ENCODE results near the gene TAF4B.
A peak's percentile ranks its signal among the peaks of the same experiment; 100 is the strongest.

Gene TAF4B

DNA sequence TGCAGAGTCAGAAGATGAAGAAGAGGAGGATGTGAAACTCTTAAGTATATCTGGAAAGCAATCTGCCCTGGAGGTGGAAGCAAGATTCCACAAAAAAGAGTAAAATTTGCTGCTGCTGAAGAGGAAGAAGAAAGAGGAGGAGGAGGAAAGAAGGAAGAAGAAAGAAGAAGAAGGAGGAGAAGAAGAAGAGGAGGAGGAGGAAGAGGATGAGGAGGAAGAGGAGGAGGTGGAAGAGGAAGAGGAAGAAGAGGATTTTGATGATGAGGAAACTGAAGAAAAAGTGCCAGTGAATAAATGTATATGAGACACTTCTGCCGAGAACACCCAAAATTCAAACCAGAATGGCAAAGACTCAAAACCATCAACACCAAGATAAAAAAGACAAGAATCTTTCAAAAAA, 20.9 kb upstream of the TAF4B start:
- TF ChIP-seq, protein P1, sequence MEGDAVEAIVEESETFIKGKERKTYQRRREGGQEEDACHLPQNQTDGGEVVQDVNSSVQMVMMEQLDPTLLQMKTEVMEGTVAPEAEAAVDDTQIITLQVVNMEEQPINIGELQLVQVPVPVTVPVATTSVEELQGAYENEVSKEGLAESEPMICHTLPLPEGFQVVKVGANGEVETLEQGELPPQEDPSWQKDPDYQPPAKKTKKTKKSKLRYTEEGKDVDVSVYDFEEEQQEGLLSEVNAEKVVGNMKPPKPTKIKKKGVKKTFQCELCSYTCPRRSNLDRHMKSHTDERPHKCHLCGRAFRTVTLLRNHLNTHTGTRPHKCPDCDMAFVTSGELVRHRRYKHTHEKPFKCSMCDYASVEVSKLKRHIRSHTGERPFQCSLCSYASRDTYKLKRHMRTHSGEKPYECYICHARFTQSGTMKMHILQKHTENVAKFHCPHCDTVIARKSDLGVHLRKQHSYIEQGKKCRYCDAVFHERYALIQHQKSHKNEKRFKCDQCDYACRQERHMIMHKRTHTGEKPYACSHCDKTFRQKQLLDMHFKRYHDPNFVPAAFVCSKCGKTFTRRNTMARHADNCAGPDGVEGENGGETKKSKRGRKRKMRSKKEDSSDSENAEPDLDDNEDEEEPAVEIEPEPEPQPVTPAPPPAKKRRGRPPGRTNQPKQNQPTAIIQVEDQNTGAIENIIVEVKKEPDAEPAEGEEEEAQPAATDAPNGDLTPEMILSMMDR (IDR thresholded peaks at IDR 0.05; ENCODE audit: extremely low read depth, missing control alignments): no peak
- DNase-seq (ENCODE audit: low spot score): no peak

DNA sequence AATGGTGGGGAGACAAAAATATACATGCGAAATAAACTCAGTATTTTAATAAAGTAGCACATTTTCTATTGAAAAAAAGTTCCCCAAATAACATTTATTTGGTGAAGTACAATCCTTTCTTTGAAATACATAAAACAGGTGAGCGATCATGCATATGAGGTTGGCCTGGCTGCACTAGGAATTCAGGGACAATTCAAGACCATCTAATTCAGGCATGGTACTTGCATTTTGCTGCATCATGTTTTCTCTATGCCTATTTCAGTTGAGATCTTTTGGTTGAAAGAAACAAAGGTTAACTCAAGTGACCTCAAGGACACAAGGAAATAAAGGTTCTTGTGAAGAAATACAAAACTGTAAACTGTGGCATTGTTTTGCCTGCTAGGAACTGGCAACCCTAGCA, 19.8 kb upstream of the TAF4B start:
- TF ChIP-seq, protein P1 (IDR thresholded peaks at IDR 0.05; ENCODE audit: extremely low read depth, missing control alignments): no peak
- DNase-seq (ENCODE audit: low spot score): no peak

DNA sequence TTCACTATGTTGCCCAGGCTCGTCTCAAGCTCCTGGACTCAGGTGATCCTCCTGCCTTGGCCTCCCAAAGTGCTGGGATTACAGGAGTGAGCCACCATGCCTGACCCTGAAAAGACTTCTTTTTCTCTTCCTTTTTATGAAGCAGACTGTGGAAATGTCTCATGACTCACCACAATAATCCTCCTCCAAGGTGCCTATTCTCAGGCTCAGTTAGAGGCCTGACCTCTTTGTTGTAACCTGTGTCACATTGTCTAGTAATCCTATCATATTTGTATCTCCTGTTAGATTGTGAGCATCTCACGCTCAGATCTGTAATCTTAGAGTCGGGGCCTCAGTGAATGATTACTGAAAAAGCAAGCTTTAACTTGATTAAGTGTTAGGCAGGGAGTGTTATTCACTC, 18.3 kb upstream of the TAF4B start:
- no peak for DNase-seq (ENCODE audit: low spot score)
- TF ChIP-seq, protein P1 (IDR thresholded peaks at IDR 0.05; ENCODE audit: extremely low read depth, missing control alignments): no peak

DNA sequence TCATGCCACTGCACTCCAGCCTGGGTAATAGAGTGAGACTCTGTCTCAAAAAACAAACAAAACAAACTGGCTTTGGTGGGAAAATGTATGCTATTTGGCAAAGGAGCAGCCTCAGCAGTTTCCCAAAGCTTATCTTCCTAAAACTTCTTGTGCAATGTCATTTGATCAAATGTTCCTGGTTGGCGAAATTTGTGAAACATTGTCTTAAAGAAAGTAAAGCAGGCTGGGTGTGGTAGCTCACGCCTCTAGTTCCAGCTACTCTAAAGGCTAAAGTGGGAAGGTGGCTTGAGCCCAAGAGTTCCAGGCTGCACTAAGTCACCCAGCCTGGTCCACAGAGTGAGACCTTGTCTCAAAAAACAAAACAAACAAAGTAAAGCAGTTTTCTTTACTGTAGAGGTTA, 17.3 kb upstream of the TAF4B start:
- TF ChIP-seq, protein P1 (IDR thresholded peaks at IDR 0.05; ENCODE audit: extremely low read depth, missing control alignments): no peak
- no peak for DNase-seq (ENCODE audit: low spot score)

DNA sequence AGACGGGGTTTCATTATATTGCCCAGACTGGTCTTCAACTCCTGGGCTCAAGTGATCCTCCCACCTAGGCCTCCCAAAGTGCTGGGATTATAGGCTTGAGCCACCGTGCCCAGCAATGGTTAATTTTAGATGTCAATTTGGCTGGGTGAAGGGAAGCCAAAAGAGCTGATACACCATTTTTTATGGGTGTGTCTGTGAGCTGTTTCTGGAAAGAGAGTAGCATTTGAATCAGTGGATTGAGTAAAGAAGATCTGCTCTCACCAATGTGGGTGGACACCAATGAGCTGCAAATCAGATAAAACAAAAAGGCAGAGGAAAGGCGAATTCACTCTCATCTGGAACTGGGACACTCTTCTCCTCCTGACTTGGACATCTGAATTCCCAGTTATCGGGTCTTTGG, 16.1 kb upstream of the TAF4B start:
- TF ChIP-seq, protein P1 (IDR thresholded peaks at IDR 0.05; ENCODE audit: extremely low read depth, missing control alignments): no peak
- DNase-seq (ENCODE audit: low spot score): no peak

DNA sequence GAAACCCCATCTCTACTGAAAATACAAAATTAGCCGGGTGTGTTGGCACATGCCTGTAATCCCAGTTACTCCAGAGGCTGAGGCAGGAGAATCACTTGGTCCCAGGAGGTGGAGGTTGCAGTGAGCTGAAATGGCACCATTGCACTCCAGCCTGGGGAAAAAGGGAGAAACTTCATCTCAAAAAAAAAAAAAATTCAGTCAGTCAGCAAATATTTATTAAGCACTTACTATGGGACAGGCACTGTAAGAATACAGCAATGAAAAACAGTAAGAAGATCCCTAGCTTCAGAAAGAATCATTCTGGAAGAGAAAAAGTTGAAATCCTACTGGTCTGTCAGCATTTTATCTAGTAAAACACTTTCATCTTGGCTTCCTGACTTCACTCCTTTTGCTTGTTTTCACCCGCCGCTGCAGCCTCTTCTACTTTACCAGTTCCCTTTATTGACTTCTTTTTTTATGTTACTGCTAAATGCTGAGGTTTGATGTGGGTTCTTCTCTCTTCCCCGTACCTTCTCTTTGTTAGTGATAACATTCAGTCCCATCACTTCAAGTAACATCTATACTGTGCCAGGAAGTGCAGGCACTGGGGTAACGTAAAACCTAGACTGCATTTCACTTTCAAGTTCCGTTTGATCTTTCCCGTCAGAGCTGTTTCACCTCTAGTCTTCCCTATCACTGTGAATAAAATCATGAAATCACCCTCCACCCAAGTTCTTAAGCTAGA, 10.8 kb upstream of the TAF4B start:
- TF ChIP-seq, protein P1 (IDR thresholded peaks at IDR 0.05; ENCODE audit: extremely low read depth, missing control alignments): no peak

DNA sequence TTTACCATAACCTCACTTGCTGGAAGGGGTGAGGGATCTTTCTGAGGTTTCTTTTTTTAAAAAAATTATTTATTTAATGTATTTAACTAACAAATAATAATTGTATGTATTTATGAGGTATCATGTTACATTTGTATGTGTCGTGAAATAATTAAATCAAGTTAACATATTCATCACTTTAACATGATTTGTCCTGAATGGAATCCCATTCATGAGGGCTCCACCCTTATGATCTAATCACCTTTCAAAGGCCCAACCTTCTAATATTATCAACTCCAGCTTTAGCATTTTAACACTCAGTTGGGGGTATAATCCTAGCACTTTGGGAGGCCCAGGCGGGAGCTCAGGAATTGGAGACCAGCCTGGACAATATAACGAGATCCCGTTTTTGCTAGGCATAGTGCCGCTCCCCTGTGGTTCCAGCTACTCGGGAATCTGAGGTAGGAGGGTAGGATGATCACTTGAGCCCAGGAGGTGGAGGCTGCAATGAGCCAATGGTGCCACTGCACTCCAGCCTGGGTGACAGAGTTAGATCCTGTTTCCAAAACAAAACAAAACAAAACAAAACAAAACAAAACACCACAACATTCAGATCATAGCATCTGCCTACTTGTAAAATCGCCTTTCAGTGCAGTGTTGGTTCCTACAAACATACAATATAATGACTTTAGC, 1.1 kb upstream of the TAF4B start:
- DNase-seq (ENCODE audit: low spot score): no peak

More for the DNA sequence above, 10.8 kb upstream of the TAF4B start:
- peak; percentile 49 for DNase-seq (ENCODE audit: low spot score)

More for the DNA sequence above, 1.1 kb upstream of the TAF4B start:
- TF ChIP-seq, protein P1 (IDR thresholded peaks at IDR 0.05; ENCODE audit: extremely low read depth, missing control alignments): no peak

Measured in GM20000 (cell line).